ENCODE data around the gene SIAH3.
A peak's percentile ranks its signal among the peaks of the same experiment; 100 is the strongest.

The SIAH3 gene

GRCh38 chr13:45851171-45851921 lies at the start of gene SIAH3:
TSS of gene SIAH3 (minus strand) at chr13:45851753. CDS start at chr13:45851629, 124 bp downstream.
- peak; percentile 34 for DNase-seq (ENCODE audit: insufficient read length, low spot score)
- no peak for FAIRE-seq
- TF ChIP-seq CTCF (IDR thresholded peaks at IDR 0.05; ENCODE audit: insufficient read depth, missing control alignments), result no peak

GRCh38 chr13:45899406-45899805 lies 47.9 kb upstream of the SIAH3 start:
- no peak for TF ChIP-seq CTCF (IDR thresholded peaks at IDR 0.05; ENCODE audit: insufficient read depth, missing control alignments)
- DNase-seq (ENCODE audit: insufficient read length, low spot score) (no peak), FAIRE-seq (no peak)

- no peak for TF ChIP-seq CTCF (IDR thresholded peaks at IDR 0.05; ENCODE audit: insufficient read depth, missing control alignments)
- no peak for DNase-seq (ENCODE audit: insufficient read length, low spot score)
- no peak for FAIRE-seq
Observed at GRCh38 chr13:45897562-45897961, 46.0 kb upstream of the SIAH3 start.

- DNase-seq (ENCODE audit: insufficient read length, low spot score) (no peak), FAIRE-seq (no peak)
- TF ChIP-seq CTCF (IDR thresholded peaks at IDR 0.05; ENCODE audit: insufficient read depth, missing control alignments), result no peak
Observed at GRCh38 chr13:45896285-45896684, 44.7 kb upstream of the SIAH3 start.

GRCh38 chr13:45895881-45896280 lies 44.3 kb upstream of the SIAH3 start:
- DNase-seq (ENCODE audit: insufficient read length, low spot score) (no peak), FAIRE-seq (no peak)
- TF ChIP-seq CTCF (IDR thresholded peaks at IDR 0.05; ENCODE audit: insufficient read depth, missing control alignments), result no peak

- TF ChIP-seq CTCF (IDR thresholded peaks at IDR 0.05; ENCODE audit: insufficient read depth, missing control alignments), result no peak
- no peak for FAIRE-seq
- no peak for DNase-seq (ENCODE audit: insufficient read length, low spot score)
Observed at GRCh38 chr13:45892513-45892912, 41.0 kb upstream of the SIAH3 start.

GRCh38 chr13:45889590-45890243 lies 38.2 kb upstream of the SIAH3 start:
- no peak for DNase-seq (ENCODE audit: insufficient read length, low spot score)
- FAIRE-seq, result no peak
- TF ChIP-seq CTCF (IDR thresholded peaks at IDR 0.05; ENCODE audit: insufficient read depth, missing control alignments), result no peak

Data from D721Med (cell line).